Myocyte (in vitro differentiated cells): ENCODE results near the gene MIA2. TPM values are rescaled to one million over a fixed set of nuclear protein-coding genes. Genes with fewer than 3 reads are reported as not detected.
"Not testable (repeated sequence)": the region's sequence is repeated elsewhere in the genome, so short reads cannot be mapped to it uniquely, and the experiment has no call there.

Source experiments
- DNase-seq: peaks from one replicate; pipeline ENCODE4 v3.0.0-alpha.2; 2012; ENCODE audit warnings: low read depth
- total RNA-seq: library from RNA; depleted of rRNA; stranded (reverse); fragments of >200 nt; gene quantifications from 2 replicates; pipeline ENCODE4 v1.2.3, GENCODE V29; 2014

The MIA2 gene
- total RNA-seq, 1 donor from 2014 or later: 24.4 TPM

DNA sequence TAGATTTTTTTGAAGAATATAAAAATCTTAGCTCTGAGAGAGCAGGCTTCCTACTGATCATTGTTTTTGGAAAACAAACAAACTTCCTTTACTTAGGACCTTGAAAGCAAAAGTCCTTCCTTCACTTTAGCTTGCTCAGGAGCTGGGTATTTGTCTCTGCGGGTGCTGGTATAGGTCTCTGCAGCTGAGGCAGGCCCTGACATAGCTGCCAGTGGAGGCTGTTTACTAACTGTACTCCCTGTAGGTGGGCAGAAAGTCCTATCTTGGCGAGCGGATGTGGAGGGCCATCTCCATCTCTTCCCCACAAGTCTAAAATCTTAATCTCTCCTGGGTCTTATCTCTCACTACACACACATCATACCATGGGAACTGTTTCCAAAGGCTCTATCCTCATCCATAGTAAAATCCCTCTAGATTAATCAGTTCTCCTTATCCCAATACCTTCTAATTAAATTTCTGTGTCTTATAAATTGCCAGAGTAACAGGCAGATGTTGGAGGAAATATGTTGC is 4.1 kb upstream of the MIA2 start:
- no peak for DNase-seq

DNA sequence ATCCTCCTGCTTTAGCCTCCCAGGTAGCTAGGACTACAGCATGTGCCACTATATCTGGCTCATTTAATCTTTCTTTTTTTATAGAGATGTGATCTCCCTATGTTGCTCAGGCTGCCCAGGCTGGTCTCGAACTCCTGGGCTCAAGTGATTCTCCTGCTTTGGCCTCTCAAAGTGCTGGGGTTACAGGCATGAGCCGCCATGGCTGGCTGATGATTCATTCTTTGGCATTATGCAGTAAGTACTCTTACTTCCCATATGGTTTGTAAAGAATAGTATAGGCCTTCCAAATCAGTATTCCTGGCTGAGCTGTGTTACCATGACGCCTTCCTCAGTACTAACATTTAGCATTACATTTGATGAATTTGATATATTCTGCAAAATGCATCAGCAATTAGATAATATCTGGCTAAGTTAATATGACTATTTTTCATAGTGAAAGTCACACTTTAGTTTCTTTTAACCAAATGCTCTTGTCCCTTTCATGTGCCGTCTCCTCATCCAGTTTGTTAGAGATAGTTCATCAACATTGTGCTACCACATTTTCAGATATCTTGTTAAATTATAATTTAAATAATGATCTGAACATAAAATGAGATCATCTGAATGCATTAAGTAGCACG is 3.2 kb upstream of the MIA2 start:
- no peak for DNase-seq

DNA sequence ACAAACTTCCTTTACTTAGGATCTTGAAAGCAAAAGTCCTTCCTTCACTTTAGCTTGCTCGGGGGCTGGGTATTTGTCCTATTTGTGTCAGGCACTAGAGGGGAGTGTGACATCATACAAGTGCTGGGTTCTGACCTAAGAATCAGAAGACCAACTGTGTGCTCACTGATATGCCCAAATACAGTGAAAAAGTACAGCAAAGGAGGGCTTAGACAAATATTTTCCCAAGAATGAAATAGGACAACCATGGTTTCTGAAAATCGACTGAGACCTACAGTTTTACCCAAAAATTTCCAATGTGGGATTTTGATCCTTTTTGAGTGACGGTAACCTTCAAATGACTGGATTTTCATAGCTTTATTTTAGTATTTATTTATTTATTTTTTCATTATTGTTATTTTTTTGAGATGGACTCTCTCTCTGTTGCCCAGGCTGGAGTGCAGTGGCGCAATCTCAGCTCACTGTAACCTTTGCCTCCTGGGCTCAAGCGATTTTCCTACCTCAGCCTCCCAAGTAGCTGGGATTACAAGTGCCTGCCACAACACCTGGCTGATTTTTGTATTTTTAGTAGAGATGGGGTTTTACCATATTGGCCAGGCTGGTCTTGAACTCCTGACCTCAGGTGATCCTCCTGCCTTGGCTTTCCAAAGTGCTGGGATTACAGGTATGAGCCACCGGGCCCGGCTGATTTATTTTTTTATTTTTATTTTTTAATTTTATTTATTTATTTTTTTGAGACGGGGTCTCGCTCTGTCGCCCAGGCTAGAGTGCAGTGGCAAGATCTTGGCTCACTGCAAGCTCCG is 1.8 kb upstream of the MIA2 start:
- DNase-seq: peak; percentile 41

DNA sequence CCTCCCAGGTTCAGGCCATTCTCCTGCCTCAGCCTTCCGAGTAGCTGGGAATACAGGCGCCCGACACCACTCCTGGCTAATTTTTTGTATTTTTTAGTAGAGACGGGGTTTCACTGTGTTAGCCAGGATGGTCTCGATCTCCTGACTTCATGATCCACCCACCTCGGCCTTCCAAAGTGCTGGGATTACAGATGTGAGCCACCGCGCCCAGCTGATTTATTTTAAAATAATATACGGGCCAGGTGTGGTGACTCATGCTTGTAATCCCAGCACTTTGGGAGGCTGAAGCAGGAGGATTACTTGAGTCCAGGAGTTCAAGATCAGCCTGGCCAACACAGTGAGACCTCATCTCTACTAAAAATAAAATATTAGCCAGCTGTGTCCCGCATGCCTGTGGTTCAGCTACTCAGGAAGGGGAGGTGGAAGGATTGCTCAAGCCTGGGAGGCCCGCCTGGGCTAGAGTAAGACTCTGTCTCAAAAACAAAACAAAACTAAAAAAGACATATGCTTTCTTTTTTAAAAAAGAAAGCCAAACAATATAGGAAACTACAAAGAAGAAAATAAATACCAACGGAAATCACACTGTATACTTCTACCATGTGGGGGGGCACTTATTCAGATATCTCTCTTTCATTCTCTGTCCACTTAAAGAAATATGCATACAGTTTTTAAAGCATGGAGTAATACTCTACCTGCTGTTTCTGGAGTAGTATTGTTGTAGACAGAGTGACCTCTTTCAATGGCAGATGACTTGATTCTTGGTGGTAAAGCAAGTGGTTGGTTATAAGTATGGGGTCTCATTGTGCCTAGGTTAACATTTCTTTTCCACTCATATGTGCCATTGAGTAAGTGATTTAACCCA is 930 bp upstream of the MIA2 start:
- DNase-seq: peak; percentile 79

DNA sequence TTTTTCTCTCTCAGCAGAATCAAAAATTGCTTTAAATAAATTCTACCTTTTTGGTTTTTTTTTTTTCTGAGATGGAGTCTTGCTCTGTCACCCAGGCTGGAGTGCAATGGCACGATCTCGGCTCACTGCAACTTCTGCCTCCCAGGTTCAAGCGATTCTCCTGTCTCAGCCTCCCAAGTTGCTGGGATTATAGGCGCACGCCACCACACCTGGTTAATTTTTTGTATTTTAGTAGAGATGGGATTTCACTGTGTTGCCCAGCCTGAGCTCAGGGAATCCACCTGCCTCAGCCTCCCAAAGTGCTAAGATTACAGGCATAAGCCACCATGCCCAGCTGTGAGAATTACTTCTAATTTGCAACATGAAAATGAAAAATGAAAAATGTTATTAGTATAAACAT is 1.3 kb downstream of the MIA2 start:
- not testable (repeated sequence) for DNase-seq

DNA sequence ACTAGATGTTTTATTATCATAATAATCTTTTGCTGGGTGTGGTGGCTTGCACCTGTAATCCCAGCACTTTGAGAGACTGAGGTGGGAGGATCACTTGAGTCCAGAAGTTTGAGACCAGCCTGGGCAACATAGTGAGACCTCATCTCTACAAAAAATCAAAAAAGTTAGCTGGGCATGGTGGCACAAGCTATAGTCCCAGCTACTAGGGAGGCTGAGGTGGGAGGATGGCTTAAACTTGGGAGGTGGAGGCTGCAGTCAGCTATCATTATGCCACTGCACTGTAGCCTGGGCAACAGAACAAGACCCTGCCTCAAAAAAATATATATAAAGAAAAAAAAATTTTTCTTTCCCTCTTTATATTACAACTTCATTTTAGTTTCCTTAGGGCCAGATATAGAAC is 1.8 kb downstream of the MIA2 start:
- not testable (repeated sequence) for DNase-seq

DNA sequence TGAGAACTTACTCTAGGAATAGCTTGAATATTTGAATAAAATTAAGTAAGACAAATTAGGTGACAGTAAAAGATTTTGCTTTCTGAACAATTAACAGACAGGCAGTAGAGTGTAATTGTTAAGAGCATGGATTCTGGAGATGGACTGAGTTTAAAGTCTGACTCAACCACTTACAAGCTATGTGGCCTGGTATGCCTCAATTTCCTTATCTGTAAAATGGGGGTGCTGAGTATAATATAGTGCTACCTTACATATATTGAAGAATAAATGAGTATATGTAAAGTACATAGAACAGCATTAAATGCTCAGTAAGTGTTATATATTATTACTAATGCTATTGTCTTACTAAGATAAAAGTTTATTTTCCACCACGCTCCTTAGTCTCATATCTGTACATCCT is 7.1 kb downstream of the MIA2 start:
- no peak for DNase-seq

DNA sequence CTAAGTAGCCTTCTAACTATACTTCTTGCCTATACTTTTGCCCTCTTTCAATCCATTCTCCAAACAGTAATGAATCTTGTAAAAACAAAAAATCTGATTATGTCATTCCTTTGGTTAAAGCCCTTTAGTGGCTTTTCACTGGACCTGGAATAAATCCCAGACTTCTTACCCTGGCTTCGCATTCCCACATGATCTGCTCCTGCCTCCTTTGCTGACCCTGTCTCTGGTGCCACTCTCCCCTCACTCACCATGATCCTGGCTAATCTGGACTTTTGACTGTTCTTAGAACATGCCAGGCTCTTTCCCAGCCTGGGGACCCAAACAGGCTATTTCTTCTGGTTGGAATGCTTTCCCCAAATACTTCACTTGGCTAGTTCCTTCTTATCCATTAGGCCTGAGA is 7.9 kb downstream of the MIA2 start:
- DNase-seq: no peak

DNA sequence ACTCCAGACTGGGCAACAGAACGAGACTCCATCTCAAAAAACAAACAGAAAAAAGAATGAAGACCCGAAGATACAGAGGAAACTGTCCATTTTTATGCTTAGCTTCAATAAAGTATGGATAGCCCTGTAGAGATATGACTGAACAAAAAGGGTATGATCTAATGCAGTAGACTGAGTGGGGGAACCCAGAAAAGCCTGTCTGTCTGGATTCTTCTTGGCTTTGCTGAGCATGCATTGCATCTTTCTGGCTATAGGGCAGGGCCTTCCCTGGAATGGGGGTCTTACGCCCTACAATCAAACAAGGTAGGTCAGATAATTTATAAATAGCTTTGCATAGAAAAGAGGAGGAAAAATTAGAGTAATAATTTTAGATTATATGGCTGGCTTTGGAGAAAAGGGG is 10.1 kb downstream of the MIA2 start:
- no peak for DNase-seq

DNA sequence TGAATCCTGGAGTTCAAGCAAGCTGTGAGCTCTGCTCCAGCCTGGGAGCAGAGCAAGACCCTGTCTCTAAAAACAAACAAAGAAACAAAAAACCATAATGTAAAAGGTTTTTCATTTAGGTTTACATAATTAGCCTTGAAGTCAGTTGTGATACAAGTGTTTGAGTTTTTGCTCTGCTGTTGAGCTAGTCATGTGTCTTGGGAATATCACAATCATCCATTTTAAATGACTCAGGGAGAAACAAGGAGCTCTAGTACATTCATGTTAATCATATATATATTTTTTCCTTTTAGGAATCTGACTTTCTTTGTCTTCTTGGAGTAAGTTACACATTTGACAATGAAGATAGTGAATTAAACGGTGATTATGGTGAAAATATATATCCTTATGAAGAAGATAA is 12.9 kb downstream of the MIA2 start:
- DNase-seq: no peak

DNA sequence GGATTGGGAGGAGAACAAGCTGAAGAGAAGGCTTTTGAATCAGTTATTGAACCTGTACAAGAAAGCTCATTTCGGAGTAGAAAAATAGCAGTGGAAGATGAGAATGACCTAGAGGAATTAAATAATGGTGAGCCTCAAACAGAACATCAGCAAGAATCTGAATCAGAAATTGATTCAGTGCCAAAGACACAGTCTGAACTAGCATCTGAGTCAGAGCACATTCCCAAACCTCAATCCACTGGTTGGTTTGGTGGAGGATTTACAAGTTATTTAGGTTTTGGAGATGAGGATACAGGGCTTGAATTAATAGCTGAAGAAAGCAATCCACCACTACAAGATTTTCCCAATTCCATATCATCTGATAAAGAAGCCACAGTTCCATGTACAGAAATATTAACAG is 13.5 kb downstream of the MIA2 start:
- peak; percentile 80 for DNase-seq

DNA sequence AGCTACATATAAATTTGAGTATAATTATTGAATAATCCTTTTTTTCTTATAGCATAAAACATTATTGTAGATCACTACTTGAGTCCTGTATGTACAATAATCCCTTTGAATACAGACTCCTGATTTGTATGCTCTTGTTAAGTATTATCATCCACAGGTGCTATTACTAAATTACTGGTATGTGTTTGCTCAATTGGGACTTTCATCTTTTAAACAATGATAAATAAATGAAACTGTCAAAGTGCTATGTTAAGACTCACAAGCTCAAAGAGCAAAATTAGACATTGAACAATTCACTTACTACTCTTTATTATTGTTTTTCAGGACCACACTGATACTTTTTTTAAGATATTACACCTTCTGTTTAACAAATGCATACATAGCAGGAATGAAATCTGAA is 17.8 kb downstream of the MIA2 start:
- no peak for DNase-seq

DNA sequence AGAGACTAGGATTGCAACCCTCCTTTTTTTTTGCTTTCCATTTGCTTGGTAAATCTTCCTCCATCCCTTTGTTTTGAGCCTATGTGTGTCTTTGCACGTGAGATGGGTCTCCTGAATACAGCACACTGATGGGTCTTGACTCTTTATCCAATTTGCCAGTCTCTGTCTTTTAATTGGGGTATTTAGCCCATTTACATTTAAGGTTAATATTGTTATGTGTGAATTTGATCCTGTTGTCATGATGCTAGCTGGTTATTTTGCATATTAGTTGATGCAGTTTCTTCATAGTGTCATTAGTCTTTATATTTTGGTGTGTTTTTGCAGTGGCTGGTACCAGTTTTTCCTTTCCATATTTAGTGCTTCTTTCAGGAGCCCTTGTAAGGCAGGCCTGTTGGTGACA is 23.7 kb downstream of the MIA2 start:
- DNase-seq: not testable (repeated sequence)

DNA sequence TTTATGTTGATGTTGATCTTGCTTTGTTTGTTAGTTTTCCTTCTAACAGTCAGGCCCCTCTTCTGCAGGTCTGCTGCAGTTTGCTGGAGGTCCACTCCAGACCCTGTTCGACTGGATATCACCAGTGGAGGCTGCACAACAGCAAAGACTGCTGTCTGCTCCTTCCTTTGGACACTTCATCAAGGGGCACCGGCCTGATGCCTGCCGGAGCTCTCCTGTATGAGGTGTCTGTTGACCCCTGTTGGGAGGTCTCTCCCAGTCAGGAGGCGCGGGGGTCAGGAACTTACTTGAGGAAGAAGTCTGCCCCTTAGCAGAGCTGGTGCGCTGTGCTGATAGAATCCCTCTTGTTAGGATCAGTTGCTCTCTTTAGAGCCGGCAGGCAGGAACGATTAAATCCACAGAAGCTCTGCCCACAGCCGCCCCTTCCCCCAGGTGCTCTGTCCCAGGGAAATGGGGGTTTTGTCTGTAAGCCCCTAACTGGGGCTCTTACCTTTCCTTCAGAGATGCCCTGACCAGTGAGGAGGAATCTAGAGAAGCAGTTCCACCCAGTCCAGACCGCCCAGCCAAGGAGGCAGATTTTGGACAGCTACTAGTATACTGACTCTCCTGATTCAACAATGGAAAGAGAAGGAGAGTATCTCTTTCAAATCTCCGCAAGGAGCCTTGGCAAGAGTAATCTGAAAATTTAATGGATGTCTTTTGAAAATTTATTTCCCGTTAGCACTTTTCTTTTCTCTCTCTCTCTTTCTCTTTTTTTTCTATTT is 25.2 kb downstream of the MIA2 start:
- DNase-seq: no peak

DNA sequence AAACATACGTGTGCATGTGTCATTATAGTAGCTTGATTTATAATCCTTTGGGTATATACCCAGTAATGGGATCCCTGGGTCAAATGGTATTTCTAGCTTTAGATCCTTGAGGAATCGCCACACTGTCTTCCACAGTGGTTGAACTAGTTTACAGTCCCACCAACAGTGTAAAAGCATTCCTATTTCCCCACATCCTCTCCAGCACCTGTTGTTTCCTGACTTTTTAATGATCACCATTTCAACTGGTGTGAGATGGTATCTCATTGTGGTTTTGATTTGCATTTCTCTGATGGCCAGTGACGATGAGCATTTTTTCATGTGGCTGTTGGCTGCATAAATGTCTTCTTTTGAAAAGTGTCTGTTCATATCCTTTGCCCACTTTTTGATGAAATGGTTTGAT is 26.4 kb downstream of the MIA2 start:
- DNase-seq: not testable (repeated sequence)

DNA sequence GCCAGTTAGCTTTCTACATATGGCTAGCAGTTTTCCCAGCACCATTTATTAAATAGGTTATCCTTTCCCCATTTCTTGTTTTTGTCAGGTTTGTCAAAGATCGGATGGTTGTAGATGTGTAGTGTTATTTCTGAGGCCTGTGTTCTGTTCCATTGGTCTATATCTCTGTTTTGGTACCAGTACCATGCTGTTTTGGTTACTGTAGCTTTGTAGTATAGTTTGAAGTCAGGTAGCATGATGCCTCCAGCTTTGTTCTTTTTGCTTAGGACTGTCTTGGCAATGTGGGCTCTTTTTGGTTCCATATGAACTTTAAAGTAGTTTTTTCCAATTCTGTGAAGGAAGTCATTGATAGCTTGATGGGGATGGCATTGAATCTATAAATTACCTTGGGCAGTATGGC is 28.5 kb downstream of the MIA2 start:
- not testable (repeated sequence) for DNase-seq

DNA sequence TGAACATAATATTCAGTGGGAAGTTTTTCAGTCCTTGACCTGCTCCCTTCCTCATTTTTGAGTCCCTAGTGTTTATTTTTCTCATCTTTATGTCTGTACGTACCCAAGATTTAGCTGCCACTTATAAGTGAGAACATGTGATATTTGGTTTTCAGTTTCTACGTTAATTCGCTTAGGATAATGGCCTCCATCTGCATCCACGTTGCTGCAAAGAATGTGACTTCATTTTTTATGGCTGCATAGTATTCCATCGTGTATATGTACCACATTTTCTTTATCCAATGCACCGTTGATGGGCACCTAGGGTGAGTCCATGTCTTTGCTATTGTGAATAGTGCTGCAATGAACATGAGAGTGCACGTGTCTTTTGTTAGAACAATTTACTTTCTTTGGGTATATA is 30.3 kb downstream of the MIA2 start:
- no peak for DNase-seq

DNA sequence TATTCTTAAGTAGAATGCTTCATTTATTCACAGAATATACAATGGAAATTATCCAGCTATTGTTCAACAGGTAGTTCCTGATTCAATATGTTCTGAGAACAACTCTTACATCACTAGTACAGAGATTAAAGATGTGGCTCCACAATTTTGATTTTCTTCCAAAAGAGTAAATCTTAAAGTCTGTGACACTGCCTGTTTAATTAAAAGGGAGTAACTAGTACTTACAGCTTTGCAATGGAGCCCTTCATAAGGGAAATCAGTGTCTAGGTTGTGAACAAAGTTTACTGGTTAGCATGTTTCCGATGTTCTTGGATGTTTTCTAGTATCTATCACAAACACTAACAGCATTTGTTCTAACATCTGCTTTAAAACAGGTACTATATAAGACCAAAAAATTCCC is 30.8 kb downstream of the MIA2 start:
- DNase-seq: no peak

DNA sequence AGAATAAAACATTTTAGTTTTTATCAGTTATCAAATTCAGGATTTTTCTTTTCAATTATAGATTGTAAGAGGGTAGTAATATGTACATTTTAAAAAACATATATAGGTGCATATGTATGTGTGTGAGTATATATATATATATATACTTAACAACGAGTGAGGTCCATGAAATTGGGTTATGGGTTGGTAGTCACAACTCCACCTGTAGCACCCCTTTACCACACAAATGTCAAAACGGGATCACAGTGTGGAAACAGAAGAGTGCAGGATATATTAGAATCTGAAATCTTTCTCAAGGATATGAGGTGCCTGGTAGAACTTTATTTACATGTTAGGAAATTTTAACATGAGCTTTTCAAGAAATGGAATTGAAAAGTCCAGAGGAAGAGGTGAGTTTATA is 31.3 kb downstream of the MIA2 start:
- DNase-seq: peak; percentile 63

DNA sequence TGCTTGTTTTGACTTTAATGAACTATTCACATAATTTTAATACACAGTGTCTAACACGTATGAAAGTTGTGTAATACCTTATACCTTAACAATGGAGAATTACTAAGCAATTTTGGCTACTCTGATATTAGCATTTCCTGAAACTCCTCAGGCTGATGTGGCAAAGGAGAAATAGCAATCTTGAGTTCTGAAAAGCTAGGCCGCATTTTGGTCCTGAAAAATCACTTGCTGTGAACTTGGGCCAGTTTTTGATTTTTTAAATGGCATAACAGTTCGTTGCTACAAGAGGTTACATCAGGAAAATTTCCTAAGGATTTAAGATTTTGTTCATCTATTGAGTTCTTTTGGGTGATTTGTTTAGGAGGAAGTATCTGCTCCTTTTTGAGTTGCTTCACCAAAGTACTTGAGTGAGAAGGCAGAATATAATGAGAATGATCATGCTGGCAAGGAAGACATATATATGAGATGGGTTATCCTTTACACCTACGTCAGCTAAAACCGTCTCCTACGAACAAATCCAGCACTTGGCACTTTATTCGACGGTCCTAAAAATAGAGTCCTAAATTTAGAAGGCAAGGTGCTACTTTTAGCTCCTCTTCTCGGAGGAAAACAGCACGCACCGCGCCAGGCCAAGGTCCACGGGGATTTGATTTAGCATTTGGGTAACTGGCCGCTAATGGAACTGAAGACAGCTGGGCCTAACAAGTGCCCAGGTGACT is 32.2 kb downstream of the MIA2 start:
- peak; percentile 76 for DNase-seq

DNA sequence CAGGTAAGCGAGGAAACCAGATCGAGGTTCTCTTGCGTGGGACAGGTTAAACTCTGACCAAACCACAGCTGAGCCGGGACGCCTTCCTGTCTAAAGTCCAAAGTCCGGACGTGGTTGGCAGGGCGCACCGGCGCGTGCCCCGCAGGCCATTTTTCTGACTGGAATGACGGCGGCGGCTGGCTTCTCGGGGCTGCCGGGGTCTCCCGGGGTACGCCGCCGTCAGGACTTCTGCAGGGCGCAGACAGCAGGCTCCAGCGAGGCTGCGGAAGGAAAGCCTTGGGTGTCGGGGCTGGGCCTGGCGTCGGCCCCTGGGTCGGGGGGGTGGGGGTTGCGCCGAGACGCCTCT is 32.8 kb downstream of the MIA2 start:
- DNase-seq: no peak
